Measurements from ENCODE around the gene OR13F1.
"Not testable (repeated sequence)": the region's sequence is repeated elsewhere in the genome, so short reads cannot be mapped to it uniquely, and the experiment has no call there.

Gene OR13F1

GRCh38 chr9:104520241-104520640 is 16.2 kb downstream of the OR13F1 start:
- H3K9ac ChIP-seq (ENCODE audit: low read depth in 1 of 2, low read length in 2 of 2); H3K4me1 ChIP-seq (ENCODE audit: control insufficient read depth in 2 of 2, insufficient read depth in 2 of 2, low read length in 2 of 2); H3K27me3 ChIP-seq (ENCODE audit: control insufficient read depth in 2 of 2, insufficient read depth in 2 of 2, low read length in 2 of 2); H3K9me3 ChIP-seq (ENCODE audit: control insufficient read depth in 2 of 2, low read length in 2 of 2); H3K36me3 ChIP-seq (ENCODE audit: control insufficient read depth in 2 of 2, insufficient read depth in 2 of 2, low read length in 2 of 2); H3K27ac ChIP-seq (ENCODE audit: low read depth in 2 of 2, low read length in 2 of 2); H3K4me3 ChIP-seq (ENCODE audit: low read length in 2 of 2): not testable (repeated sequence)

- Histone ChIP-seq H3K27ac (ENCODE audit: low read depth in 2 of 2, low read length in 2 of 2) (no peak within 1 kb of the TSS), H3K27me3 (ENCODE audit: control insufficient read depth in 2 of 2, insufficient read depth in 2 of 2, low read length in 2 of 2) (no peaks in the 10 kb centered on the region), H3K4me1 (ENCODE audit: control insufficient read depth in 2 of 2, insufficient read depth in 2 of 2, low read length in 2 of 2) (no peaks in the 10 kb centered on the region), H3K9ac (ENCODE audit: low read depth in 1 of 2, low read length in 2 of 2) (no peak within 1 kb of the TSS), H3K9me3 (ENCODE audit: control insufficient read depth in 2 of 2, low read length in 2 of 2) (no peaks in the 10 kb centered on the region), H3K4me3 (ENCODE audit: low read length in 2 of 2) (no peak within 1 kb of the TSS), H3K36me3 (ENCODE audit: control insufficient read depth in 2 of 2, insufficient read depth in 2 of 2, low read length in 2 of 2) (no peaks in the 10 kb centered on the region)
These were observed 23.0 kb downstream of the OR13F1 start, which contains the start of gene OR13C4 for GRCh38 chr9:104527109-104527508. OR13C4 (minus strand) TSS chr9:104527209; CDS start chr9:104527209, 0 bp downstream.

GRCh38 chr9:104536756-104537155 is 32.7 kb downstream of the OR13F1 start, which contains the start of gene OR13C3:
OR13C3 (minus strand) TSS chr9:104536856; CDS start chr9:104536723, 133 bp downstream.
- Histone ChIP-seq H3K9me3 (ENCODE audit: control insufficient read depth in 2 of 2, low read length in 2 of 2) (no peaks in the 10 kb centered on the region), H3K9ac (ENCODE audit: low read depth in 1 of 2, low read length in 2 of 2) (no peak within 1 kb of the TSS), H3K36me3 (ENCODE audit: control insufficient read depth in 2 of 2, insufficient read depth in 2 of 2, low read length in 2 of 2) (no peaks in the 10 kb centered on the region), H3K27ac (ENCODE audit: low read depth in 2 of 2, low read length in 2 of 2) (no peak within 1 kb of the TSS), H3K27me3 (ENCODE audit: control insufficient read depth in 2 of 2, insufficient read depth in 2 of 2, low read length in 2 of 2) (no peaks in the 10 kb centered on the region), H3K4me1 (ENCODE audit: control insufficient read depth in 2 of 2, insufficient read depth in 2 of 2, low read length in 2 of 2) (no peaks in the 10 kb centered on the region), H3K4me3 (ENCODE audit: low read length in 2 of 2) (no peak within 1 kb of the TSS)

GRCh38 chr9:104539275-104539674 is 35.2 kb downstream of the OR13F1 start:
- H3K9me3 ChIP-seq (ENCODE audit: control insufficient read depth in 2 of 2, low read length in 2 of 2) = no peaks in the 10 kb centered on the region
- H3K36me3 ChIP-seq (ENCODE audit: control insufficient read depth in 2 of 2, insufficient read depth in 2 of 2, low read length in 2 of 2) = no peaks in the 10 kb centered on the region

GRCh38 chr9:104544644-104545043 is 40.6 kb downstream of the OR13F1 start:
- no peaks in the 10 kb centered on the region for H3K36me3 ChIP-seq (ENCODE audit: control insufficient read depth in 2 of 2, insufficient read depth in 2 of 2, low read length in 2 of 2)
- H3K27me3 ChIP-seq (ENCODE audit: control insufficient read depth in 2 of 2, insufficient read depth in 2 of 2, low read length in 2 of 2) = no peaks in the 10 kb centered on the region
- H3K4me3 ChIP-seq (ENCODE audit: low read length in 2 of 2) = no peak overlapping the region
- no peaks in the 10 kb centered on the region for H3K9me3 ChIP-seq (ENCODE audit: control insufficient read depth in 2 of 2, low read length in 2 of 2)
- no peak overlapping the region for H3K9ac ChIP-seq (ENCODE audit: low read depth in 1 of 2, low read length in 2 of 2)
- no peaks in the 10 kb centered on the region for H3K4me1 ChIP-seq (ENCODE audit: control insufficient read depth in 2 of 2, insufficient read depth in 2 of 2, low read length in 2 of 2)
- H3K27ac ChIP-seq (ENCODE audit: low read depth in 2 of 2, low read length in 2 of 2) = no peak overlapping the region

More at GRCh38 chr9:104539275-104539674, 35.2 kb downstream of the OR13F1 start:
- H3K4me3 ChIP-seq (ENCODE audit: low read length in 2 of 2) = no peak overlapping the region
- no peak overlapping the region for H3K27ac ChIP-seq (ENCODE audit: low read depth in 2 of 2, low read length in 2 of 2)
- H3K27me3 ChIP-seq (ENCODE audit: control insufficient read depth in 2 of 2, insufficient read depth in 2 of 2, low read length in 2 of 2) = no peaks in the 10 kb centered on the region
- H3K4me1 ChIP-seq (ENCODE audit: control insufficient read depth in 2 of 2, insufficient read depth in 2 of 2, low read length in 2 of 2) = no peaks in the 10 kb centered on the region
- no peak overlapping the region for H3K9ac ChIP-seq (ENCODE audit: low read depth in 1 of 2, low read length in 2 of 2)

- no peak overlapping the region for H3K9ac ChIP-seq (ENCODE audit: low read depth in 1 of 2, low read length in 2 of 2)
- no peak overlapping the region for H3K4me3 ChIP-seq (ENCODE audit: low read length in 2 of 2)
- H3K9me3 ChIP-seq (ENCODE audit: control insufficient read depth in 2 of 2, low read length in 2 of 2) = no peaks in the 10 kb centered on the region
- H3K27ac ChIP-seq (ENCODE audit: low read depth in 2 of 2, low read length in 2 of 2) = no peak overlapping the region
- H3K4me1 ChIP-seq (ENCODE audit: control insufficient read depth in 2 of 2, insufficient read depth in 2 of 2, low read length in 2 of 2) = no peaks in the 10 kb centered on the region
- no peaks in the 10 kb centered on the region for H3K36me3 ChIP-seq (ENCODE audit: control insufficient read depth in 2 of 2, insufficient read depth in 2 of 2, low read length in 2 of 2)
- no peaks in the 10 kb centered on the region for H3K27me3 ChIP-seq (ENCODE audit: control insufficient read depth in 2 of 2, insufficient read depth in 2 of 2, low read length in 2 of 2)
These were observed 49.2 kb downstream of the OR13F1 start for GRCh38 chr9:104553261-104553660.

All from mucosa of rectum (tissue), 2 donors.